NCI-H2227 (cell line): Measurements from ENCODE around the gene ZAP70.

Experiments
- DNase-seq: peaks from one replicate; lab custom pipeline; 2025; ENCODE audit not compliant: unreplicated experiment; lab: John Stamatoyannopoulos, UW

The ZAP70 gene

DNA sequence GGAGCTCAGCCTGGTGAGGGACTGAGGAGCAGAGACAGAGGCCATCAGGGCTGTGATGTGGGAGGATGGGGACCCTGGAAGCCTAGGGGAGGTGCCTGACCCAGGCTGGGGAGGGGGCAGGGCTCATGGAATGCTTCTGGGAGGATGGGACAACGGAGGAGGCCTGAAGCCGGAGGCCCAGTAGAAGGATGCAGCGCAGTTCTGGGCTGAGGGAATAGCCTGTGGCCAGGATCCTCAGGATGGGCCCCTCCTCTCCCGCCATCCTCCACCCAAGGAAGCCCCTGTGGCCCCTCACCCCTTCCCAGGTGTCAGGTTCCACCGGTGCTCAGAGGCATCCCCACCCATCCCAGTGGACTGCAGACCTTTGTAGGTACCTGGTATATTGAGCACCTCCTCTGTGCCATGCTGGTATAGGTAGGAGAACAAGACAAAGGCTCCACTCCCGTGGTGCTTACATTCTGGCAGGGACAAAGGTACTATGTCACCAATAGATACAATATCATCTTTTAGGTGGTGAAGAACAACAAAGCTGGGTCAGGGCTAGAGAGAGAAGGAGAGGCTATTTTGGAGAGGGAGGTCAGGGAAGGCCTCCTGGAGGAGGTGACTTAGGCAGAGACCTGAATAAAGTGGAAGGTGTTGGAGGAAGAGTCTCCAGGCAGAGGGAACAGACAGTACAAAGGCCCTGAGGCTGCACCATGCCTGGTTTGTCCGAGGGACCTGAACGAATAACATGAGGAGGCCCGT is 2.7 kb downstream of the ZAP70 start:
- DNase-seq, result no peak

DNA sequence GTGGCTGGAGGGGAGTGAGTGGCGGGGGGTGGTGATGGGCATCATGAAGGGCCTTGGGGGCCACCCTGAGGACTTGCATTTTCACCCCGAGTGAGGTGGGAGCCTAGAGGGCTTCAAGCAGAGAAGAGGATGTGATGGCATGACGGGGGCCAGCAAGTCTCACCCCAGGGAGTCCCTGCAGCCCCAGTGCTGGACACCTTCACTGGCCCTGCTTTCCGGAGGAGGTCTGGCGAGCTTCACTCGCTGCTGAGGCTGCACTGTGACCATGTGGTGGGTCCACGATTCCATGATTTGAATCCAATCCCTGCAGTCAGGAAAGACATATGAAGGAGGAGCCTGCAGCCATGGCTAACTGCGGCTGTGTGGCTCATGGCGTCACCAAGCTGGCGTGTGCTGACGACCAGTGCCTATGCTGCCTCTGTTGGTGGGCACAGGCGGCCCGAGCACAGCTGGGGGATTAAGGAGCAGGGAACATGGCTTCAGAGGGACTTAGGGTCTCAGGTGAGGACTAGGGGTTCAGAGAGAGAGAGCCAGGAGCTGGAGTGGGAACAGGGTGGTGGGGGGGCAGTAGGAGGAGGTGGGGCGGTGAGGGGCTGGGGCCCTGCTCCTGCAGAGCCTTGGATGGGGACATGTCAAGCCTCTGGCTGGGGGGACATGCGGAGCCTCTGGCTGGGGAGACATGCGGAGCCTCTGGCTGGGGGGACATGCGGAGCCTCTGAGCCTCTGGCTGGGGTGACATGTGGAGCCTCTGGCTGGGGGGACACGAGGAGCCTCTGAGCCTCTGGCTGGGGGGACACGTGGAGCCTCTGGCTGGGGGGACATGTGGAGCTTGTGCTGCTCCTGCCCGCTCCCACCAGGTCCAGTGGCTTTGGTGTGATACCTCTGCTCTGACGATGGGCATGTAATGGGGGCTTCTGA is 3.6 kb downstream of the ZAP70 start:
- no peak for DNase-seq

DNA sequence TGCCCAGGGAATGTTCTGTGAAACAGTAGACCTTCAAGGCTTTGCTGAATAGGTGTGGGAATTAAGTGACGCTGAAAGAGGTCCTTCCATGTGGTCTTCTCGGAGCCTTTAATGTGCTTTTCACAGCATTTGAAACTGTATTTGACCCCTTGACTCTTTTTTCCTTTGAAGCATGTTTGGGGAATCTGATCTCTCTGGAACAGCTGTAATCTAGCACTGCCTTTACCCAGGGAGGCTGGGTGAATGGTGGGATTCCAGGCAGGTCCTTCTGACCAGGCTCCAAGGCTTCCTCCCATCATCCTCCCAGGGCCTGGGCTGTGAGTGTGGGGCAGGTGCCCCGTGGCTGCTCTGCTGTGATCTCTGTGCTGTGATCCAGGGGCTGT is 4.2 kb downstream of the ZAP70 start:
- DNase-seq, result no peak

DNA sequence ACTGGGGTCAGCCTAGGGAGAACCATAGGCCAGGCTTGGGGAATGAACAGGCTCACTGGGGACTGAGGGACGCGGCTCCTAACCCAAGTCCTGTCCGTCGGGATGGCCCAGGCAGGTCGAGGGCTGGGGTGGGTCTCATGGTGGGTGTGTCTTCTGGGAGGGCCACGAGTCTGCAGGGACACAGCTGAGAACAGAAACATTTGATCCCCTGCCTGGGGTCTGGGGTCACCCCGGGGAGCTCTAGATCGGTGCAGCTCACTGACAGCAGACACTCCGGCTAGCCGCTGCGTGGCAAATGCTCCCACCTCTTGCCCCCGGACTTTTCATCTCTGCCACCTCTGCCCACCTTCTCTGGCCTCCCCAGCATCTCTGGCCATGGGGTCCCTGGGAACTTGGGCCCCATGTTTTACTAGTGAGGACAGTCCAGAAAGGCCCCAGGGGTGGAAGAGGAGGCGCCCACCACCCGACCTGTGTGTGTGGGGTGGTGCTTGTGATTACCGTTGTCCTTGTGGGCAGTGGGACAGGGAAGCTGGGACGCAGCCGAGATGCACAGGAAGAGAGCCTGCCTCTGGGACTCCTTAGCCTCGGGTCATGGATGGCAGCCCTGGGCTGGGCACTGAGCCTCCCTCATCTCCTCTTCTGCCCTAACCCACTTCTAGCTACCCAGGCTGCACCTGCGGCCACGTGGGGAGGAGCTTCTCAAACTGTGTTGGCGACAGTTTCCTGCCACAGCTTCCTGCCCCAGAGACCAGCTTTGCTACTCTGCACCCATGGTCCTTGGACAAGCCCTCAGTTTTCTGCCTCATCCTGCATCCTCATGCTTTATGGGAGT is 4.9 kb downstream of the ZAP70 start:
- DNase-seq, result no peak

DNA sequence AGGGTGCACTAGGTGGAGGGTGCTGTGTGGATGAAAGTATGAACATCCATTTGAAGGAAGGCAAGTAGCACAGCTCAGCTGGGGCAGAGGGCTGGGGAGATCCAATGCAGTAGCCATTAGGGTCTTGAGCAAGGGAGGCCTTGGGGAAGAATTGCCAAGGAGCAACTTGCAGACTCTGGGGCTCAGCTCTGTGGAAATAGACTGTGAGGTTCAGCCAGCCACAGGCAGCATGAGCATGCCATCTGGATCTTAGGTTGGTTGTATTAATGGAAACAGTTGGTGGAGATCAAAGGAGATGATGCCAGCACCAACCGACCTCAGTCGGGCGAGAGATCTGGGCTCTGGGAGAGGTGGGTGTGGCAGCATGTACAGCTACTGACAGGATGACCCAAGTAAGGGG is 5.6 kb downstream of the ZAP70 start:
- no peak for DNase-seq

DNA sequence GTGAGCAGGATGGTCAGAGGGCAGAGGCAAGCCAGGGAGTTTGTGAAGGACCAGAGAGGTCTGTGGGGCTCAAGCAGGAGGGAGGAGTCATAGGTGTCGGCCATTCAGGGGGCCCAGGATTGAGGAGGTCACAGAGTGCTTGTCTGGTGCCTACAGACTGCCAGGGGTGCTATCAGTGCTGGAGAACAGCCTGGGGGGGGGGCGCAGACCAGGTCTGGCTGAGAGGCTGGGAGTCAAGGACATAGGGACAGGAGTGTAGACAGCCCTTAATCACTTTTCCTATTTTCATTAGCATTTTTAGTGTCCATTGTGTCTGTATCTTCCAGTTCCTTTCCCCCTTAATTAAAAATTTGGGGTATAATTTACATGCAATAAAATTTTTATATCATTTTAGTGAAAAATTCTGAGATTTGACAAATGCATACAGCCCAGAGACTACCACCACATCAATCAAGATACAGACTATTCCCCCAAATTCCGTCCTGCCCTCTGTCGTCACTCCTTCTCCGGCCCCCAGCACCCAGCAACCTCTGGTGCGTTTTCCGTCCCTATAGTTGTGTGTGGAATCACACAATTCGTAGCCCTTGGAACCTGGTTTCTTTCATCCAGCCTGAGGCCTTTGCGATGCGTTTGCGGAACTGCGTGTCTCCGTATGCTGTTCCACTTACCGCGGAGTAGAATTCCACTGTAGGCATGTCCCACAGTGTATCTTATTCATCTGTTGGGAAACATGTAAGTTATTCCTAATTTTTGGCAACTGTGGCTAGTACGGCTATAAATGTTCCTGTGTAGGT is 6.2 kb downstream of the ZAP70 start:
- DNase-seq, result no peak

DNA sequence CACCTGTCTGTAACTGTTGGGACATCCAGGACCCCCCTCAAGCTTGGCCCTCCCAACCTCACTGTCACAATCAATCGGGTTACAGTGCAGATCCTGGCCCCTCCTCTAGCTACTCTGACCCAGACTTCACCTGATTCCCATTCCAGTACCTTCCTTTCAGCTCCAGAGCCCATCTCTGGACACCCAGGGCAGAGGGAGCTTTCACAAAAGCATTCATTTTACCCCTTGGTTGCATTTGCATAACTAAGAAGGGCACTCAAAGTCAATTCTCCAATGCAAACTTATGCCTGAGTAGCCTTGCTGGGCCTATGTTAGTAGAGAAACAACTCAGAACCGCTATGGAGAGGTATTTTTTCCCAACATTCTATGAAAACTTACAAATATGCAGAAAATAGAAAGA is 7.4 kb downstream of the ZAP70 start:
- no peak for DNase-seq

DNA sequence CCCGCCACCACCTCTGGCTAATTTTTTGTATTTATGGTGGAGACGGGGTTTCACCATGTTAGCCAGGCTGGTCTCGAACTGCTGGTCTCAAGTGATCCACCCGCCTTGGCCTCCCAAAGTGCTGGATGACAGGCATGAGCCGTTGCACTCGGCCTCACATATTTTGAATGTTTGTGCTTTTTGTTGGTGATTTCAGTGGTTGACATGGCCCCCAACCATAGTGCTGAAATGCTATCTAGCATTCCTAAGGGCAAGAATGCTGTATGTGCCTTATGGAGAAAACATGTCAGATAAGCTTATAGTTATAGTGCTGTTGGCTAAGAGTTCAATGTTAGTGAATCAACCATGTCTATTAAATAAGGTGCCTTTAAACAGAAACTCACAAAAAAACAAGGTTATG is 8.9 kb downstream of the ZAP70 start:
- DNase-seq, result no peak

DNA sequence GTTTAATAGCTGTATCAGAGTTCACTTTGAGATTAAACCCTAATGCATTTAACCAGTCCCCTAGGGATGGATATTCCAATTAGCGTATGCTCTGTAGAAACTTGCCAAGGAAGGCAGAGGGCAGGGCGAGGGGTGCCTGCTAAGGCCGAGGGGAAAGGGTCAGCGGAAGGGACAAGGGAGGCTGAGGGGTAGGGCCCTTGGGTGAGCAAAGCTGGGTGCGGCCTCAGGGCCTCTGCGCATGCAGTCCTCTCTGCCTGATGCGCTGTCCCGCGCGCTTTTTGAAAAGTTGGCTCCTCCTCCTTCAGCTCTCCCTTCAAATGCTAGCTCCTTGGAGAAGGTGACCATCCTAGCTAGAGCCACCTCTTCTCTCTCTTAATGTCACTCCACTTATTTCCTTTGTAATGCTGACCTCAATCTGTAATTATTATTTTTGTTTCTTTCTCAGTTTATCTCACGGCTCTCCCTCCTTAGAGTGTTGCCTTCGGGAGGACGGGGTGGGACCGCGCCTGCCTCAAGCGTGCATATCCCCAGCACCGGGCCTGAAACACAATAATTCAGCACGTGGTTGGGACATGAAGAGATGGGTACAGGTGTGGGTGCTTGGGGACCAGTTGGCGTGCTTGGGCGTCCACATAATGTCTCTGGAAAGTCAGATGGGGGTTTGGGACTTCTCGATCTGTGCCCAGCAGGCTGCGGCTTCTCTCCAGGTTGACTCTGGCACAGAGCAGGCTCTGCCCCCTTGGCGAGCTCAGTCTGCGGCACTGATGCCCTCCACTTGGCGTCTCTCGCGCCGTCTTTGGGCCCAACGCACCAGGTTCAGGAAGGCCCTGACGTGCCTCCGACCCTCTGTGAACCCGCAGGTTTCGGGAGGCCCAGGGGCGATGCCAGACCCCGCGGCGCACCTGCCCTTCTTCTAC is 10.0 kb downstream of the ZAP70 start:
- DNase-seq, result no peak

DNA sequence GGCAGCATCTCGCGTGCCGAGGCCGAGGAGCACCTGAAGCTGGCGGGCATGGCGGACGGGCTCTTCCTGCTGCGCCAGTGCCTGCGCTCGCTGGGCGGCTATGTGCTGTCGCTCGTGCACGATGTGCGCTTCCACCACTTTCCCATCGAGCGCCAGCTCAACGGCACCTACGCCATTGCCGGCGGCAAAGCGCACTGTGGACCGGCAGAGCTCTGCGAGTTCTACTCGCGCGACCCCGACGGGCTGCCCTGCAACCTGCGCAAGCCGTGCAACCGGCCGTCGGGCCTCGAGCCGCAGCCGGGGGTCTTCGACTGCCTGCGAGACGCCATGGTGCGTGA is 10.7 kb downstream of the ZAP70 start:
- no peak for DNase-seq

DNA sequence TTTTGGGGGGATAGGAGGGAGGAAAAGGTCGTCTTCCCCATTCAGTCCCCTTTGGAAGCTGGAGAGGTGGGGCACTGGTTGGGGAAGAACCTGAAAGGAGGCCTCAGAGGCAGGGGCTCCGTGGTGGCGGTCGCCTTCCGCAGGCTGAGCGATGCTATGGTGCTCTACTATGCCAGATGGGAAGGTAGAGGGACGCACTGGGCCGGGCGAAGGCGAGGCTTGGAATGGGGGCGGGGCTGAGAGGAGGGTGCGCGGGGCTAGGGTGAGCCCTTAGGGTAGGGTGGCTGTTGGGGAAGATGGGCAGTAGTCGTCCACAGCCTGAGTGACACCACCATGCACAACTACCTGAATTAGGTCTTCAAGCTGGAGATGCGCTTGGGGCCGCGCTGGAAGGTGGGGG is 11.1 kb downstream of the ZAP70 start:
- no peak for DNase-seq

DNA sequence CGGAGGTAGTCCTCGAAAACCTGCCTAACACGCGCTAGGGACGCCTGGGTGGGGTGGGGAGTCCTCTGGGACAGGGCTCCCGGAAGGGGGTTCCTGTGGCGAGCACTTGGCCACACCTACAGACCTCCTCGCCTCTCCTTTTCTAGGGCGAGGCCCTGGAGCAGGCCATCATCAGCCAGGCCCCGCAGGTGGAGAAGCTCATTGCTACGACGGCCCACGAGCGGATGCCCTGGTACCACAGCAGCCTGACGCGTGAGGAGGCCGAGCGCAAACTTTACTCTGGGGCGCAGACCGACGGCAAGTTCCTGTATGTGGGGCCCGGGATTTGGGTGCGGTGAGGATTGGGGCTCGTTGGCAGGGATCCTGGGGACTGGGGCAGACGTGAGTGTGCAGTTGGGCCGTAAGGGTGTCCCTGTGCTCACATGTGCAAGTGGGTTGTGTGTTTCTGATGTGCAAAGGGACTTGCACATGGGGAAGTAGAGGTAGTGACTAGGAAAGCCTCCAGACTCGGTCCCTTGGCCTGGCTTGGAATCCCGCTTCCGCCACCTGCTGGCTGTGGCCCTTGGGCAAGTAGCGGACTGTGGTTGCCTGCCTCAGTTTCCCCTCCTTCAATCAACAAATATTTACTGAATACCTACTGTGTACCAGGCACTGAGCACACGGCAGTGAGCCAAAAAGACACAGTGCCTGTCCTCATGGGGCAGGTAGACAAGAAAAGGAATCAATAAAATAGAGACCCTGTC is 11.7 kb downstream of the ZAP70 start:
- DNase-seq, result no peak

DNA sequence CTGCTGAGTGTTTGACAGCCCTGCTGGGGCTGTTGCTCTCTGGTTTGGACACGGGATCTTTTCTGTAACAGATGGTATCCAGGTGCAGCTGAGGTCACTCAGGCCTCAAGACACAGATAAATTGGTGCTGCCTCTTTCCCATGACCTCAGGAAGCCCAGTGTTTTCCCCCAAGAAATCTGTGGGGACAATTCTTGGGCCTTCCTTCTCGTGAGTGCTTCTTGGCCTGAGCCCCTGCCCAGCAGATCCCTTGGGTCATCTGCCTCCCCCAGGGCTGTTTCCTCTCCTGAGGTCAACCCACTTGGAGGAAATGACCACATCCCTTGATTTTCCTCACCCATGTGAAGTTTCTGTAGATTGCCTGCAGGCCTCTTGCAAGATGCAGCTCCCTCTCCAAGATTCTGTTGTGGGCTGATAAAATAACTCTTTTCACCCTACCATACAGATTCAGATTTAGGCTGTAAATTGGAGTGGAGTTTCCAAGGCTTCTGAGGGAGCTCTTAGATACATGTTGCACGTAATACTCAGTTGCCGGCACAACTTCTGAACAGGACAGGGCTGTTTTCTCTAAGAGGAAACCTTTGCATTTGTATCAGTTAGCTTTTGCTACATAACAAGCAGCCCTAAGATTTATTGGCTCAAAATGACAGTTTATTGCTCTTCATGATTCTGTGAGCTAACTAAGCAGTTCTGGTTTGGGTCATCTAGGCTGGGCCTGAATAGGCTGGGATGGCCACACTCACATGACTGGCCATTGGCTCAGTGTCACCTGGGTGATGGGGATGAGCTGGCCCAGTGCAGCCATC is 13.1 kb downstream of the ZAP70 start:
- DNase-seq, result no peak

DNA sequence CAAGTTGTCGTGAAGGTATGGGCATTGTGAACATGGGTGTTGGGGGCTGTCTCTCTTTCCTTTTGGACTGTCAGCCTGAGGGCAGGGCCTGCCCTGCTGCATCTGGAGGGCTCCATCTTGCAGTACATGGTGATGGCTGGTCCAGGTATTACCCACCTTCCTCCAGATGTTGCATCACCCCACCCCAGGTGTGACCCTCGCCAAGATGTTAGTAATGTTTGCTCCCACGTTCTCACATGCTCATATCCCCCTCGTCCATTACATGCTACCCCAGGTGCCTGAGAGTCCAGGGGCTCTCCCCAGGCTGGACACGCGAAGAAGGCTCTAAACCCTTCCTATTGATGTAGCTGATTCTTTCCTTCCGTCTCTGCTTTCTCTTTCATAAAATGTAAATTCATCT is 13.9 kb downstream of the ZAP70 start:
- no peak for DNase-seq

DNA sequence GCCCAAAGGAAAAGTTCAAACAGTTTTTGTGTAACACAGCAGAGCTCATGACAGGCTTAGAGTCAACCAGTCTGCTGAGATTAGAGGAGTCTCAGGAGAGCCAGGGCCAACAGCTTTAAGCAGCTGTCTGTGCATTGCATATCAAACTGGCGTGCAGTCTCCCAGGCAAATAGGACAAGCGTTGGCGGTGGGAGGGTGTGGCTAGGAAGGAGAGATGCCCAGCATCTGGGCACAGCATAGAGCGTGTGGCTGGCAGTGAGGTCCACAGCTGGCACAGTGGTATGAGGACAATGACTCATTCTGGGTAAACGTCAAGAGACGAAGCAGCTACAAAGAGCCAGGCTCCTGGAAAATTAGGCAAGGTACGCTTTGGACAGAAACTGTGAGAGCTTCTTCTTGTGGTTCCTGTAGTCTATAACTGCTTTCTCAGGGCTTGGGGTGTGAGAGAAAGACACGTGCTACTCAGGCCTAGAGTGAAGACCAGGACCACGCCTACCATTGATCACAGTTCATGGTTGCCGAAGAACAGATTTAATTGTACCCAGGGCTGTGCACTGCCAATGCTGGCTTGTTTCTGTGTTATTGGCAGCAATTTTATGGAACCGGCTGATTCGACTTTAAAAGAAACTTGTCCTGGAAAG is 14.8 kb downstream of the ZAP70 start:
- DNase-seq, result no peak

DNA sequence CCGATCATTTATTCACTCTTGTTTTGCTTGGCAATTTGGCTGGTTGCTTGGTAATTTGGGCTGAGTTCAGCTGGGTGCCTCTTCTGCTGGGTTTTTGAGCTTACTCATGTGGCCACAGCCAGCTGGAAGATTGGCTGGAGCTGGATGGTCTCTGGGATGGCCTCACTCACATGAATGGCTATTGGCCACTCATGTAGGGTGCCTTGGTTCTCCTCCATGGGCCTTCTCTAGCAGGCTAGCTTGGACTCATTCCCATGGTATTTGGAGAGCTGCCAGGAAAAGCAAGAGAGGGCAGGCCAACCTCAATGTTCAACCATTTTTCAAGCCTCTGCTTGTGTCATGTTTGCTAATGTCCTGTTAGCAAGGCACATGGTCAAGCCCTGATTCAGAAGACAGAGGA is 16.9 kb downstream of the ZAP70 start:
- DNase-seq, result no peak

DNA sequence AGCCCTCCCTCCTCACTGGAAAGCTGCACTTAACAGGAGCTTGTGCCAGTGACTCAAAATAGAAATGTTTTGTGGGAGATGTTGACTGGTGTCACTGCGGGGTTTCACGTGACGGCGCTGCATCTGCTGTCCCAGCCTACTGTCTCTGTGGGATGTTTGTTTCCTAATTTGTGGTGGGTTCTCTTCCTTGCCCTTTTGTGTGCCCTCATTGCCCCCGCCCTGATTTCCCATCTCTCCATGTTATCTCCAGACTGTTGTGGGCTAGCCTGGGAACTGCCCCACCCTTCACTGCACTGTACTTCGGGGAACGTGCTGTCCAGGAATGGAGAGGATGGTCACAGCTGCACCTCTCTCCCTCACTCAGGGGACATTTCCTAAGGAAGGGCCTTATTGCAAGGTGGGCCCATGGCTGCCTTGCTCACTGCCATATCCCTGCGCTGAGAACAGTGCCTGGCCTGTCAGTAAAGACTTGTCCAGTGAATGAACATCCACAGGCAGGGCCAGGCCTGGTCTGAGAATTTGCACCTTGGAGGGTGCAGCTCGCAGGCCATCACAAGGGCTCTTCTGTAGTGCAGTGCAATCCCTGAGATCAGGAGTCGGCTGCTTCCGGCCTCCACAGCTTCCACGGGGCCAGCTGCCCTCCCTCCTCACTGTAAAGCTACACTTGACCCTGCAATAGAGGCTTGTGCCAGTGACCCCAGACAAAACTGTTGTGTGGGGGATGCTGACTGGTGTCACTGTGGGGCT is 18.1 kb downstream of the ZAP70 start:
- DNase-seq, result no peak
